Transverse colon (tissue), 4 donors: ENCODE results near the gene FBXW9. TPM values are rescaled to one million over a fixed set of nuclear protein-coding genes. Genes with fewer than 3 reads are reported as not detected.
"Not testable (repeated sequence)": the region's sequence is repeated elsewhere in the genome, so short reads cannot be mapped to it uniquely, and the experiment has no call there.

ENCODE experiments used
- DNase-seq: peaks from one replicate; pipeline ENCODE4 v3.0.0-alpha.2; 2019
- H3K27ac ChIP-seq, 4 donors: fragments of 200-600 bp; sonication (generic); 2 replicates each; pipeline ENCODE4 v1.5.1; 2016 to 2018; ENCODE audit warnings: inconsistent platforms in 4 of 4
- H3K27me3 ChIP-seq: fragments of 200-600 bp; sonication (generic); 2 replicates; pipeline ENCODE4 v1.5.1; 2017; ENCODE audit warnings: inconsistent platforms
- H3K36me3 ChIP-seq, 4 donors: fragments of 200-600 bp; sonication (generic); 2 replicates each; pipeline ENCODE4 v1.5.1; 2017 to 2019; ENCODE audit warnings: inconsistent platforms in 4 of 4
- H3K4me1 ChIP-seq, 4 donors: fragments of 200-600 bp; sonication (generic); 2 replicates each; pipeline ENCODE4 v1.5.1; 2017 to 2020; ENCODE audit warnings: inconsistent platforms in 4 of 4
- H3K4me3 ChIP-seq, 4 donors: fragments of 200-600 bp; sonication (generic); 1 replicate in 1 of 4; 2 replicates in 3 of 4; pipeline versions ENCODE4 v1.5.1 to v1.6.1; 2017 to 2019; ENCODE audit warnings: inconsistent platforms in 4 of 4
- H3K9me3 ChIP-seq, 2 donors: fragments of 200-600 bp; sonication (generic); 2 replicates each; pipeline ENCODE4 v1.5.1; 2017 to 2019; ENCODE audit warnings: inconsistent platforms in 2 of 2
- EP300 ChIP-seq: sonication (generic); formaldehyde crosslinking; IDR thresholded peaks from one replicate; pipeline ENCODE4 v1.6.1; 2017; ENCODE audit warnings: antibody characterized with exemption, low read depth
- POLR2A ChIP-seq: fragments of 450-650 bp; IDR thresholded peaks from one replicate; pipeline ENCODE4 v1.6.1; 2016; ENCODE audit warnings: antibody characterized with exemption, mild to moderate bottlenecking, moderate library complexity
- POLR2AphosphoS5 ChIP-seq, 3 donors: sonication (generic); formaldehyde crosslinking; IDR thresholded peaks; one replicate each; pipeline ENCODE4 v1.6.1; 2016; ENCODE audit warnings: antibody characterized with exemption in 3 of 3
- WGBS, 2 donors: methylation state at CpG; one replicate each; pipeline ENCODE4 v1.1.5; 2018; ENCODE audit warnings: low coverage in 1 of 2; 5-methylcytosine and 5-hydroxymethylcytosine counted together
- in situ Hi-C, 4 donors: fragments of 200-750 bp; cut with MboI; loops; one replicate each; pipeline versions ENCODE4 v1.15.0 to v1.15.1; 2017; ENCODE audit warnings: low sequenced_read_pairs in 3 of 4, low pct_ligation_motif_present in 1 of 4, low pct_unique_long_range_greater_than_20kb in 1 of 4
- intact Hi-C: fragments of 100-400 bp; cut with DNase I; formaldehyde crosslinking; loops from one replicate; pipeline ENCODE4 v1.15.1; 2023; ENCODE audit warnings: low total_unique reads
- total RNA-seq, 4 donors: library from RNA; depleted of rRNA; stranded (reverse); fragments of >200 nt; gene quantifications; one replicate each; pipeline ENCODE4 v1.1.0, GENCODE V29; 2016
- TF ChIP-seq, protein P1 (sequence below), 5 experiments: fragments of 200-600 bp in 3 of 5; fragments of 450-650 bp in 2 of 5; sonication (generic) in 3 of 5; IDR thresholded peaks; 1 replicate in 2 of 5; 2 replicates in 3 of 5; pipeline ENCODE4 v1.5.1; 2016 to 2017; ENCODE audit warnings: antibody characterized with exemption in 5 of 5, inconsistent platforms in 3 of 5, mild to moderate bottlenecking in 2 of 5, moderate library complexity in 1 of 5

Gene FBXW9
- total RNA-seq, 4 donors from 2014 or later, result 3.2 to 8.1 (median 4.9) TPM

DNA sequence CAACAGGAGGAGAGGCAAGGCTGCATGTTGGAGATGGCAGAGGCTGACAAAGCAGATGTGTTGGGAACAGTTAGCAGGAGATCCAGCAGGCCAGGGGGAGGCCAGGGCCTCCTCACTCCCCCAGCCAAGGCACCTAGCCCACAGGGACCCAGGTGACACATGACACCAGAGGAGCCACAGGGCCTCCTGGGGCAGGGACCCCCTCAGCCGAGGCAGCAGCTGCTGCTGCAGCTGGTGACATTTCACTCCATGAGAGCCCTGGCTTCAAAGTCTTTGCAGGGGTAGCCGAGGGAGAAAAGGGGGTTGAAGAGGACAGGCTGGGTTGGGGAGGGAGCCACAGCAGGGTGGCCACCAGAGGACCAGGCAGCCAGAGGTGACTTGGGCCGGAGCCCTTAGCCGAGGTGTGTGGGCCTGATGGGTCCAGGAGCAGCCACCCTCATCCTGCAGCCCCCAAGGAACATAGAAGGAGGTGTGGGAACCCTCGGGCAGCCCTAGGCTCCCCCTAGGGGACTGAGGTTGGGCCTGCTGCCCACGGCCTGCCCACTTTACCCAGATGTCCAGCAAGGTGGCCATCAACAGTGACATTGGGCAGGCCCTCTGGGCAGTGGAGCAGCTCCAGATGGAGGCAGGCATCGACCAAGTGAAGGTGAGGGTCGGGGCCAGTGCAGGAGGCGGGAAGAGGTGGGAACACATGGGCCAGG is 8.8 kb downstream of the FBXW9 start, which contains the start of gene GNG14:
TSS of gene GNG14 (plus strand) at position 503 of the 701 bp plus-strand sequence. CDS start at position 554, 51 bp downstream.
- intact Hi-C loops, result no loop called here
- Histone ChIP-seq H3K27ac (no peak within 1 kb of the TSS), H3K36me3 (no peaks in the 10 kb centered on the region), H3K9me3 (no peaks in the 10 kb centered on the region), H3K27me3 (no peaks in the 10 kb centered on the region), H3K4me3 (no peak within 1 kb of the TSS), H3K4me1 (no peaks in the 10 kb centered on the region)
- WGBS, 2 donors, result 81% methylated on average over 9 of the region's 9 CpGs; no CpG with 5 or more reads in 1 of the 2 donors
- no peak for DNase-seq
- in situ Hi-C loops, result no loop called here
- no peak for TF ChIP-seq EP300
- TF ChIP-seq, protein P1, sequence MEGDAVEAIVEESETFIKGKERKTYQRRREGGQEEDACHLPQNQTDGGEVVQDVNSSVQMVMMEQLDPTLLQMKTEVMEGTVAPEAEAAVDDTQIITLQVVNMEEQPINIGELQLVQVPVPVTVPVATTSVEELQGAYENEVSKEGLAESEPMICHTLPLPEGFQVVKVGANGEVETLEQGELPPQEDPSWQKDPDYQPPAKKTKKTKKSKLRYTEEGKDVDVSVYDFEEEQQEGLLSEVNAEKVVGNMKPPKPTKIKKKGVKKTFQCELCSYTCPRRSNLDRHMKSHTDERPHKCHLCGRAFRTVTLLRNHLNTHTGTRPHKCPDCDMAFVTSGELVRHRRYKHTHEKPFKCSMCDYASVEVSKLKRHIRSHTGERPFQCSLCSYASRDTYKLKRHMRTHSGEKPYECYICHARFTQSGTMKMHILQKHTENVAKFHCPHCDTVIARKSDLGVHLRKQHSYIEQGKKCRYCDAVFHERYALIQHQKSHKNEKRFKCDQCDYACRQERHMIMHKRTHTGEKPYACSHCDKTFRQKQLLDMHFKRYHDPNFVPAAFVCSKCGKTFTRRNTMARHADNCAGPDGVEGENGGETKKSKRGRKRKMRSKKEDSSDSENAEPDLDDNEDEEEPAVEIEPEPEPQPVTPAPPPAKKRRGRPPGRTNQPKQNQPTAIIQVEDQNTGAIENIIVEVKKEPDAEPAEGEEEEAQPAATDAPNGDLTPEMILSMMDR (IDR thresholded peaks at IDR 0.05), result no peak
- no peak for TF ChIP-seq POLR2AphosphoS5 (IDR thresholded peaks at IDR 0.05)
- no peak for TF ChIP-seq POLR2A

DNA sequence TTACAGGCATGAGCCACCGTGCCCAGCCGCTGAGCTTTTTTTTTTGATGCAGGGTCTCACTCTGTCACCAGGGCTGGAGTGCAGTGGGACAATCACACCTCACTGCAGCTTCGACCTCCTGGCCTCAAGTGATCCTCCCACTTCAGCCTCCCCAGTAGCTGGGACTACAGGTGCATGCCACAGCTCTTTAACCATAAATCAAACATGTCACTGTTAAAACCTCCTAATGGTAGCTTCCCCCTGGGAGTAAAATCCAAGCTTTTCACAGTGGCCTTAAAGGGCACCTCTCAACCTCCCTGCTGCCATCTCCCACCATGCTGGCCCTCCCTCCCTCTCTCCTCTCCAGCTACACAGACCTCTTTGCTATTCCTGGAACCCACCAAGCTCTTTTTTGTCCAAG is 10.6 kb downstream of the FBXW9 start:
- Histone ChIP-seq H3K27ac (no peak overlapping the region), H3K9me3 (no peaks in the 10 kb centered on the region), H3K36me3 (no peaks in the 10 kb centered on the region), H3K4me3 (no peak overlapping the region), H3K27me3 (no peaks in the 10 kb centered on the region), H3K4me1 (peaks cover 0 to 5% (median 5%) of the 10 kb centered on the region in 4 donors)
- intact Hi-C loops, result no loop called here
- in situ Hi-C loops, result no loop called here
- TF ChIP-seq POLR2A, result no peak
- no peak for DNase-seq
- WGBS, 2 donors, result 80% methylated on average over 3 of the region's 3 CpGs; no CpG with 5 or more reads in 1 of the 2 donors

DNA sequence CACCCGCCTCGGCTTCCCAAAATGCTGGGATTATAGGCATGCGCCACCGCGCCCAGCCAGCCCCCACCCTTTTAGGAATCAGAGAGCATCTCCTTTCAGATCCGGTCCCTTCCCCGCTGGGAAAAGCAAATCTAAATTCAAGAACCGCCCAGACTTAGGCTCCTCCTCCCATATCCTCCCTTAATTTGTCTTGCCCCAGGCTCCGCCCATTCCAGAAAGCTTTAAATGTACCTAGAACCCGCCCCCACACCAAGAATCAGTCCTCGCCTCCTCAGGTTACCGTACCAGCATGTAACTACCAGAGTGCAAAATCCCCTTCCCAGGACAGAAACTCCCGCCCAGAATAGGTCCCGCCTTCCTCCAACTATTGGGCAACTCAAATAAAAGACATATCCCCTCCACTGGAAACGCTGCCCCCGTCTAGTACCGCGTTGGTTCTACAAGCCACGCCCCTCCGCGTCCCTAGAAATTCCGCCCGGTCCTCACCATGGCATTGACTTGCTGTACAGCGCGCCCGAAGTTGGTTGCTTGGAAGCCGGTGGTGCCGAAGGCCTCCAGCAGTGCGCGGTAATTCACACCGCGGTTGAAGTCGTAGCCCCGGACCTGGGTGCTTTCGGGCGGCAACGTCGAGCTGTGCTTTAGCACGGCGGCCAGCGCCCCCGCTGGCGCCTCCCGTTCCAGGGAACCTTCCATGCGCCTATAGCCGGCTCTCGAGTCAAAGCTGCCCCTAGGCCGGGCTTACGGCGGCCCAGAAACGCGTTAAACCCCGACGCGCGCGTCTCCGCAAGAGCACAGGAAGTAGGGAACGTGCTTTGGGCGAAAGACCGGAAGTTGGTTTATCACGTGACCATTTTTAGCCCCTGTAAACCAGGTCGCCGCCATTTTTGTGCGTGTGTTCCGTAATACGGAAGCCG is 15.1 kb downstream of the FBXW9 start, which contains the start of gene DHPS:
TSS of gene DHPS (minus strand) at position 807 of the 914 bp plus-strand sequence. CDS start at position 693, 114 bp downstream.
- Histone ChIP-seq H3K4me3 (peak within 1 kb of the TSS; percentile 64 to 91 (median 75)), H3K27ac (peak within 1 kb of the TSS; percentile 96 to 99 (median 98)), H3K27me3 (no peaks in the 10 kb centered on the region), H3K9me3 (no peaks in the 10 kb centered on the region), H3K36me3 (peaks cover 0 to 26% (median 9%) of the 10 kb centered on the region in 4 donors), H3K4me1 (peaks cover 7 to 17% (median 10%) of the 10 kb centered on the region in 4 donors)
- 1% methylated on average over 14 to 68 of the region's 68 CpGs for WGBS, 2 donors
- intact Hi-C loops, result no loop called here
- TF ChIP-seq, protein P1 (IDR thresholded peaks at IDR 0.05), result no peak
- peak; percentile 61 to 78 (median 74) for TF ChIP-seq POLR2AphosphoS5 (IDR thresholded peaks at IDR 0.05)
- peak; percentile 85 for TF ChIP-seq POLR2A
- in situ Hi-C loops, result no loop called here
- DNase-seq, result peak; percentile 95

DNA sequence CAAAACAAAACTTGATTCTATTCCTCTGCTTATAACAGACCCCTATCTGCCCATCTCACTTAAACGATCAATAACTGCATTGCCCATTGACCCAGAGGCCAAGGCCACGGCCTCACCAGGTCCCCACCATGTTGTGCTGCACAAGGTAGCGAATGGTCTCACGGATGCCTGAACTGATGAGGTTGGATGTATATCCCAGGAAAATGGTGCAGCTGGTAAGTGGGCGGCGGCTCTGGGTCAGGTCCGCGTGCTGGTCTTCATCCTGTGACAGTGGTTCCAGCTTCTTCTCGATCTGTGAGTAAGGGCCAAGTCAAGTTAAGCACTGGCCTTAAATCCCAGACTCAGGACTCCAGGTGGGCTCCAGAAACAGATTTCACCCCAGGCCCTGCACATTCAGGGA is 16.4 kb downstream of the FBXW9 start:
- no peaks in the 10 kb centered on the region for H3K9me3 ChIP-seq
- no peaks in the 10 kb centered on the region for H3K27me3 ChIP-seq
- in situ Hi-C loops, result no loop called here
- H3K4me1 ChIP-seq, result peaks cover 7 to 18% (median 10%) of the 10 kb centered on the region in 4 donors
- DNase-seq, result no peak
- H3K27ac ChIP-seq, result no peak overlapping the region
- TF ChIP-seq, protein P1 (IDR thresholded peaks at IDR 0.05), result no peak
- TF ChIP-seq POLR2A (no peak), EP300 (no peak), POLR2AphosphoS5 (IDR thresholded peaks at IDR 0.05) (no peak)
- intact Hi-C loops, result no loop called here
- H3K4me3 ChIP-seq, result no peak overlapping the region
- H3K36me3 ChIP-seq, result peaks cover 0 to 33% (median 14%) of the 10 kb centered on the region in 4 donors
- WGBS, 2 donors, result 97% methylated on average over 9 of the region's 9 CpGs; no CpG with 5 or more reads in 1 of the 2 donors

DNA sequence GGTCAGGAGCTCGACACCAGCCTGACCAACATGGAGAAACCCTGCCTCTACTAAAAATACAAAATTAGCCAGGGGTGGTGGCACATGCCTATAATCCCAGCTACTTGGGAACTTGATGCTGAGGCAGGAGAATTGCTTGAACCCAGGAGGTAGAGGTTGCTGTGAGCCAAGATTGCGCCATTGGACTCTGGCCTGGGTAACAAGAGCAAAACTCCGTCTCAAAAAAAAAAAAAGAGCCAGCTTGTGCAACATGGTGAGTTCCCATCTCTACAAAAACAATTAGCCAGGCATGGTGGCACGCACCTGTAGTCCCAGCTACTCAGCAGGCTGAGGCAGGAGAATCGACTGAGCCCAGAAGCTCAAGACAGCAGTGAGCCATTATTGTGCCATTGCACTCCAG is 18.4 kb downstream of the FBXW9 start:
- not testable (repeated sequence) for DNase-seq, H3K9me3 ChIP-seq, H3K27me3 ChIP-seq, H3K27ac ChIP-seq, H3K4me3 ChIP-seq
- Histone ChIP-seq H3K36me3 (peaks cover 0 to 42% (median 20%) of the 10 kb centered on the region in 4 donors), H3K4me1 (peaks cover 7 to 18% (median 10%) of the 10 kb centered on the region in 4 donors)
- intact Hi-C loops (loop anchor here (10.0 kb wide), 1 partner anchor 103 kb away; no protein-coding TSS in a partner anchor), in situ Hi-C loops (loop anchor here in 3 of 4 donors (10.0 kb wide), 1 partner anchor 113 kb away; no protein-coding TSS in a partner anchor)
- WGBS, 2 donors, result 92 to 100% methylated on average over 2 to 5 of the region's 5 CpGs
